ENCODE measurements around the gene PCCA.
"Not testable (repeated sequence)": the region's sequence is repeated elsewhere in the genome, so short reads cannot be mapped to it uniquely, and the experiment has no call there.

The PCCA gene, protein sequence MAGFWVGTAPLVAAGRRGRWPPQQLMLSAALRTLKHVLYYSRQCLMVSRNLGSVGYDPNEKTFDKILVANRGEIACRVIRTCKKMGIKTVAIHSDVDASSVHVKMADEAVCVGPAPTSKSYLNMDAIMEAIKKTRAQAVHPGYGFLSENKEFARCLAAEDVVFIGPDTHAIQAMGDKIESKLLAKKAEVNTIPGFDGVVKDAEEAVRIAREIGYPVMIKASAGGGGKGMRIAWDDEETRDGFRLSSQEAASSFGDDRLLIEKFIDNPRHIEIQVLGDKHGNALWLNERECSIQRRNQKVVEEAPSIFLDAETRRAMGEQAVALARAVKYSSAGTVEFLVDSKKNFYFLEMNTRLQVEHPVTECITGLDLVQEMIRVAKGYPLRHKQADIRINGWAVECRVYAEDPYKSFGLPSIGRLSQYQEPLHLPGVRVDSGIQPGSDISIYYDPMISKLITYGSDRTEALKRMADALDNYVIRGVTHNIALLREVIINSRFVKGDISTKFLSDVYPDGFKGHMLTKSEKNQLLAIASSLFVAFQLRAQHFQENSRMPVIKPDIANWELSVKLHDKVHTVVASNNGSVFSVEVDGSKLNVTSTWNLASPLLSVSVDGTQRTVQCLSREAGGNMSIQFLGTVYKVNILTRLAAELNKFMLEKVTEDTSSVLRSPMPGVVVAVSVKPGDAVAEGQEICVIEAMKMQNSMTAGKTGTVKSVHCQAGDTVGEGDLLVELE

GRCh38 chr13:100088644-100089464, at the start of gene PCCA:
Gene PCCA (plus strand): TSS chr13:100089093. CDS start chr13:100089121, 28 bp downstream.
- DNase-seq, result peak; percentile 93
- ATAC-seq, result peak; percentile 94

DNA sequence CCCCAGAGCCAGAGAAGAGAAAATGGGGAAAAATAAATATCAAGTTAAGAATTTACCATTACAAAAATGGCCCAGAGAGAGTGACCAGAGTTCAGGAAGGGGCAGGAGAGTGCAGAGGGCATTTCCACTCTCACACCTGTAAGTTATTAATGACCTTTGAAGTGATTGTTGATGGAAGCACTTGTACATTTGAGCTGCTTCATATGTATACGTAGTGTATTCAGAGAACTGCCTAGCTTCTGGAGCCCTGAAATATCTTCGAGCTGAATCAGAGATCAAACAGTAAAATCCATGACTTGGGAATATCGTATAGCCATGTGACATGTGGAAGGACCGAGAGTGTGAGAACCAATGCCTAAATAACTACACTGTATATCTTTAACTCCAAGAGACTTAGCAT, 49.2 kb upstream of the PCCA start:
- DNase-seq (no peak), ATAC-seq (no peak)

DNA sequence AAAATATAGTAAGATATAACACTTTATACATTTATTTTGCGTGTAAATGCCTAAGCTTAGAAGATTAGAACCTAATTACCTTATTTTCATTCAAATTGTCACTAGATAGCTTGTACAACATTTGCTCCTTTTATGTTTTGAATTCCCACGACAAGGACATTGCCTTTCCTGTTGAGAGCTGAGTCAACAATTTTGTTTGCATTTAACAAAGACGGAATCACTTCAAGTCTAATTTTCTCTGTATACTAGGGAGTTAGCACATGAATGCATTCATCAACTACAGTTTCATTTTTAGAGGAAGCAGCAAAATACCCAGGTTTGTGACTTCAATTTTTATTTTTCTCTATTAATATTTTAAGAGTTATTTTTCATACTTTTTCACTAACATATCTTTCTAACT, 48.7 kb upstream of the PCCA start:
- no peak for DNase-seq
- ATAC-seq, result no peak

DNA sequence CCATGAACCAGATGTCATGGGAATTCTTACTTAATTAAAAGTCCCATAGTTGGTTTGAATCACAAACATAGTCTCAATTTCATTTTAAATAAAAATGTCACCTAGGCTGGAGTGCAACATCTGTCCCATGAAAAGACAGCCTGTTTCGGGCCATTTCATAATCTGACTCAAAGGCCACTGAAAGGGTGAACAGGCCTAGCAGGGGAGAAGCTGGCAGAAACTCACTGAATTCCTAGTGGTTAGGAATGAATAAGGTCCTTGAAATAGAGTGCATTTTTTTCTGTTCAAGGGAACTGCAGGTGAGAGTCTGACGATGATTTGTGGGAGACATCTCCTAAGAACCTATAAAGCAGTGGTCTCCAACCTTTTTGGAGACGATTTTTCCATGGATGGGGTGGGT, 44.0 kb upstream of the PCCA start:
- DNase-seq (no peak), ATAC-seq (no peak)

DNA sequence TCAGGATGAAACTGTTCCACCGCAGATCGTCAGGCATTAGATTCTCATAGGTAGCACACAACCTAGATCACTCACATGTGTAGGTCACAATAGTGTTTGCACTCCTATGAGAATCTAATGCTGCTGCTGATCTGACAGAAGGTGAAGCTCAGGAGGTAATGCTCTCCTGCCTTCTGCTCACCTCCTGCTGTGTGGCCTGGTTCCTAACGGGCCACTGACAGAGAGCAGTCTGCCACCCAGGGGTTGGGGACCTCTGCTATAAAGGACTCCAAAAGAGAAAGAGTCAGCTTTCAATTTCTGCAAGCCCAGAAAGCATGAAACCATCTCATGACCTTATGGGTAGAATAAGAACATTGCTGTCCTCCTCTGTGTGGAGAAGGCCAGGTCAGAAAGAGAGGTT, 43.5 kb upstream of the PCCA start:
- no peak for ATAC-seq

DNA sequence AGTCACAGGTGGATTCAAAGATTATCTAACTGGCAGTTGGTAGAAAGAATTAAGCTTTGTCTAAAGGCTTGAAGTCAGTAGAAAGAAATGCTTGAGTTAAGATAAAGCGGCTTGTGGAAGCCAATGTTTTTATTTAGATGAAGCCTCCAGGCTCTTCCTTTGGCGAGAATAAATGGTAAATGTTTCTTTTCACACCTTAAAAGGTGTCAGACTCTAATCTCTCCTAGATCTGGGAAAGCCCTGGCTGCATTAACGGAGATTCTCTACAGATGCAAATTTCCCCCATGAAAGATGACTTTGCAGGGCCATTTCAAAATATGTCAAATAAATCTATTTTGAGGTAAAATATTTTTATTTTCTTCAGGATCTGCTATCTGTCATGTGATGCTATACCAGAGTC, 37.8 kb upstream of the PCCA start:
- no peak for DNase-seq
- no peak for ATAC-seq

More for the DNA sequence above, 43.5 kb upstream of the PCCA start:
- no peak for DNase-seq

- ATAC-seq (no peak), DNase-seq (no peak)
These were observed 29.1 kb upstream of the PCCA start for GRCh38 chr13:100059827-100060226.

DNA sequence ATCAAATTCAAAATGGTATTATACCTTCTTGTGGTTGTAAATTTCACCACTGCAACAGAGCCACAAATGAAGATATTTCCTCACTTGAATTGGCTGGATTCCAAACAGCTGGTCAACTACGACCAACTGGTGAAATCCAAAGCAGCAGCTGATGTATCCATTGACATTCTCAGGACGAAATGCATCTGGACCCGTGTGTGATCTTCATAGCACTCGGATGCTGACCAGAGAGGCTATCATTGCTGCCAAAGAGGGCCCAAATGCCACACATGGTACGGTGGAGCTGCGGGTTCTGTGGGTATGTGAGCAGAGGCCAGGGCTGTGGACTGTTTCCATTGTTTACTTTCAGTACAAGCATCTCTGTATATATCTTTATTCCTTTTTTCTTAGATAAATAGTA, 25.6 kb upstream of the PCCA start:
- no peak for ATAC-seq
- no peak for DNase-seq

DNA sequence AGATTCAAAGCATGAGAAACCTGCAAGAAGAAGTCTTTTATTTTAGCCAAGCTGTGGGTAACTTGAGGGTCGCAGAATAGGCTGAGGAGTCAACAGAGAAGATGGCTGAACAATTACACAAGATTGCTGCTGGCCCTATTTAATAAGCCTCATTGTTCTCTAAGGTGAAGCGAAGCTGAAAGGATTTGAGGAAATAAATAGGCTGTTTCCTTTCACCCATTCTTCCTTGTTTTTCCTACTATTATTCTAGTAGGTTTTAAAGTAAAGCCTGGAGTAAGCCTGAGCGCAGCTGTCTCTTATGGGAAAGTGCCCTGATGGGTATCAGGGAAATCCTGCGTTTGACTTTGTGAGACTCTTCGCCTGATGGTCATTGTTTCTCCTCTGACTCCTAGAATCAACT, 25.0 kb upstream of the PCCA start:
- DNase-seq, result no peak
- ATAC-seq, result no peak

DNA sequence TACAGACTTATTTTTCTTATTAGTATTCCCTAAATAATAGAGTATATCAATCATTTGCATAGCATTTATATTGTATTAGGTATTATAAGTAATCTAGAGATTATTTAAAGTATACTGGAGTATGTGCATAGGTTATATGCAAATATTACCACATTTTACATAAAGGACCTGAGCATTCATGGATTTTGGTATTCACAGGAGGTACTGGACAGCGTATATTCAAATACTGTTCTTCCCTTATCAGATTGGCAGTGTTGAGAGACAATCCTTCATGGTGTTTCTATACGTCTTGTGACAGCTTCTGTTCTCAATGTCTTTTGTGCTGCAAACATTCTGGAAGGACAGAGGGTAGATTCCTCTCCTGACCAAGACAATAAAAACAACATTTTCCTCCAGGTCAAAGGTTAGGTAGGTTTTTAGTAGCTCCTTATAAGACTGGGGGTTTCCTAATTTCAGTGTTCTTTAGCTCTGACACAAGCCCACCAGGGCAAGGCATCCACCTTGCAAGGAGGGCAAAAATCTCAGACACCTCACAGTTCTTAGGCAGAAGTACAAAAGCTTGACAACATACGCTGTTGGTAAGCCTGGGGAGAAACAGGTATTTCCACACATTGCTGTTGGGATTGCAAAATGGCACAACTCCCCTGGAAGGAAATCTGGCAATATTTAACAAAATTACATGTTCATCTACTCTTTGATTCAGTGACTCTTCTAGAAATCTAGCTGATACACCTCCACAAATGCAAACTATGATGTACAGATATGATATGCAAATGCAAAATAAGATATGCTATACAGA, 20.6 kb upstream of the PCCA start:
- no peak for ATAC-seq

GRCh38 chr13:100069278-100069677, 19.6 kb upstream of the PCCA start:
- DNase-seq, result no peak

More for the DNA sequence above, 20.6 kb upstream of the PCCA start:
- DNase-seq, result no peak

GRCh38 chr13:100075700-100076587, 12.9 kb upstream of the PCCA start:
- no peak for ATAC-seq
- no peak for DNase-seq

More at GRCh38 chr13:100069278-100069677, 19.6 kb upstream of the PCCA start:
- no peak for ATAC-seq

- not testable (repeated sequence) for ATAC-seq, DNase-seq
These were observed 9.9 kb upstream of the PCCA start for GRCh38 chr13:100079003-100079402.

- not testable (repeated sequence) for ATAC-seq
- DNase-seq, result peak; percentile 7
These were observed 5.5 kb upstream of the PCCA start for GRCh38 chr13:100083401-100083800.

DNA sequence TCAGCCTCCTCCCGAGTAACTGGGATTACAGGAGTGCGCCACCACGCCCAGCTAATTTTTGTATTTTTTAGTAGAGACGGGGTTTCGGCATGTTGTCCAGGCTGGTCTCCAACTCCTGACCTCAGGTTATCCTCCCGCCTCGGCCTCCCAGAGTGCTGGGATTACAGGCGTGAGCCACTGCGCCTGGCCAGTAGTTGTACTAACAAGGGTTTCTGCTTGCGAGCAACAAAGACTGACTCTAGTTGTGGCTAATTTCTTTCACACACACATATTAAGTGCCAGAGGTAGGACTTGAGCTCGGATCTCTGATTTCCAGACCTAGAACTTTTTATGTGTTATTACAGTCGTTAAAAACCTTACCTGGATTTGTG, 635 bp upstream of the PCCA start:
- ATAC-seq (no peak), DNase-seq (no peak)

GRCh38 chr13:100089465-100090032, 656 bp downstream of the PCCA start:
- DNase-seq (peak; percentile 7), ATAC-seq (peak; percentile 48)

DNA sequence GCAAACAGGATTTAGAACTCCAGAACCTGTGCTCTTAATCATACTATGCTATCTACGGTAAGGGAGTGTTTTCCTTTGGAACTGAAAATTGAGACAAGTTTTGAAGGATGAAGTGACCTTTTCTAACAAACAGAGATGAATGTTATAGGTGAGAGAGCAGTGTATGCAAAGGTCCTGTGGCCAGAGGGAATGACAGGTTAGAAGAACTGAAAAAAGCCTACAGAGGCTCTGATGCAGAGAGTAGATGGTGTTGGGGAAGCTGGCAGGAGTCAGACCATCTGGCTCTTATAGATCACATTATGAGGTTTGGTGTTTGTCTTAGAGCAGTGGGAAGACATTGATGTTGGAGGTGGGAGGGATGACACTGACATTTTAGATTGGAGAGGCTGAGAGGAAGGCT, 2.0 kb downstream of the PCCA start:
- DNase-seq (no peak), ATAC-seq (no peak)

- ATAC-seq, result no peak
- DNase-seq, result no peak
These were observed 2.5 kb downstream of the PCCA start for GRCh38 chr13:100091391-100091790.

DNA sequence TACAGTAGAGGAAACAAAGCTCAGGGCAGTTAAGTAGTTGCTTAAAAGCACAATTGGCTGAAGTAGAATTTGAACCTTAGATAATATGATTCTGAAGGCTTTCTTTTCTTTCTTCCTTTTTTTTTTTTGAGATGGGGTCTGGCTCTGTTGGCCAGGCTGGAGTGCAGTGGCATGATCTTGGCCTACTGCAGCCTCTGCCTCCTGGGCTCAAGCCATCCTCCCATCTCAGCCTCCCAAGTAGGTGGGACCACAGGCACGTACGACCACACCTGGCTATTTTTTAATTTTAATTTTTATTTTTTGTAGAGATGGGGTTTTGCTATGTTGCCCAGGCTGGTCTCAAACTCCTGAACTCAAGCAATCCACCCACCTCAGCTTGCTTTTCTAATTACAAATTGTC, 3.4 kb downstream of the PCCA start:
- not testable (repeated sequence) for DNase-seq, ATAC-seq

- DNase-seq (no peak), ATAC-seq (no peak)
These were observed 6.6 kb downstream of the PCCA start for GRCh38 chr13:100095498-100095897.
